AG10803 (cell line): ENCODE measurements around the gene FOXN3.

Experiments used
- DNase-seq: peaks from one replicate; pipeline ENCODE4 v3.0.0; 2010; ENCODE audit warnings: low read depth
- H3K4me3 ChIP-seq: 2 replicates; pipeline ENCODE4 v1.5.1; 2011; ENCODE audit warnings: mild to moderate bottlenecking, low read length, control low read depth
- CTCF ChIP-seq: conservative IDR thresholded peaks from 2 replicates; pipeline ENCODE4 v1.5.1; 2011; ENCODE audit warnings: mild to moderate bottlenecking, low read length, control low read depth, inconsistent platforms

Gene FOXN3

GRCh38 chr14:89384023-89384422 lies 33.0 kb downstream of the FOXN3 start:
- H3K4me3 ChIP-seq = no peak overlapping the region
- TF ChIP-seq CTCF = no peak
- no peak for DNase-seq

- H3K4me3 ChIP-seq = no peak overlapping the region
- no peak for TF ChIP-seq CTCF
- no peak for DNase-seq
Observed at GRCh38 chr14:89382901-89383845, 33.9 kb downstream of the FOXN3 start.

- H3K4me3 ChIP-seq = no peak overlapping the region
- no peak for TF ChIP-seq CTCF
- no peak for DNase-seq
Observed at GRCh38 chr14:89382487-89382886, 34.5 kb downstream of the FOXN3 start.

GRCh38 chr14:89379891-89380820 lies 36.9 kb downstream of the FOXN3 start:
- DNase-seq = no peak
- TF ChIP-seq CTCF = no peak
- no peak overlapping the region for H3K4me3 ChIP-seq

- TF ChIP-seq CTCF = no peak
- no peak overlapping the region for H3K4me3 ChIP-seq
Observed at GRCh38 chr14:89379006-89379405, 38.0 kb downstream of the FOXN3 start.

GRCh38 chr14:89378119-89378518 lies 38.9 kb downstream of the FOXN3 start:
- TF ChIP-seq CTCF = no peak
- no peak for DNase-seq

More at GRCh38 chr14:89379006-89379405, 38.0 kb downstream of the FOXN3 start:
- no peak for DNase-seq

More at GRCh38 chr14:89378119-89378518, 38.9 kb downstream of the FOXN3 start:
- no peak overlapping the region for H3K4me3 ChIP-seq
